Measurements from ENCODE around the gene DZIP1. TPM values are rescaled to one million over a fixed set of nuclear protein-coding genes. Genes with fewer than 3 reads are reported as not detected.

DZIP1 gene
- total and polyA plus RNA-seq, 2 donors (not counting 1 experiment from before 2014, with no cell fraction given) = not detected

GRCh38 chr13:95678967-95679366 lies 34.5 kb upstream of the DZIP1 start:
- ChIA-PET CTCF (no interaction called here), POLR2A (no interaction called here)
- Mint-ChIP-seq H3K9me3 (ENCODE audit: insufficient read depth) (no peaks in the 10 kb centered on the region), H3K4me1 (peaks cover 50% of the 10 kb centered on the region), H3K4me3 (peak overlapping the region; percentile 95), H3K27ac (peak overlapping the region; percentile 39), H3K27me3 (no peaks in the 10 kb centered on the region)
- 100% methylated on average over 1 of the region's 4 CpGs for WGBS (ENCODE audit: insufficient coverage)
- no peak overlapping the region for H3K4me3 ChIP-seq (ENCODE audit: control extremely low read depth in 1 of 5, extremely low read depth in 1 of 5, insufficient read depth in 1 of 5, low read depth in 2 of 5, low read length in 4 of 5)
- H2AFZ ChIP-seq (ENCODE audit: insufficient read depth, low read depth, low read length, poor library complexity, severe bottlenecking) = no peak overlapping the region
- H3K9ac ChIP-seq (ENCODE audit: low read length) = no peak overlapping the region
- no peaks in the 10 kb centered on the region for H3K27me3 ChIP-seq (replicated peaks in 1 of 4; ENCODE audit: control extremely low read depth in 1 of 4, control insufficient read depth in 3 of 4, insufficient read depth in 4 of 4, low read length in 3 of 4)
- no peaks in the 10 kb centered on the region for H3K9me3 ChIP-seq (ENCODE audit: control extremely low read depth in 1 of 3, control insufficient read depth in 2 of 3, insufficient read depth in 1 of 3, low read length in 2 of 3)
- H3K4me2 ChIP-seq (replicated peaks; ENCODE audit: low read depth, low read length, poor library complexity, severe bottlenecking) = peak overlapping the region; percentile 76
- H3K36me3 ChIP-seq (replicated peaks in 1 of 2; ENCODE audit: control extremely low read depth in 1 of 2, control insufficient read depth in 1 of 2, extremely low read depth in 1 of 2, insufficient read depth in 2 of 2, low read length in 1 of 2) = no peaks in the 10 kb centered on the region
- peaks cover 74% of the 10 kb centered on the region for H3K79me2 ChIP-seq (ENCODE audit: control insufficient read depth, insufficient read depth, low read length)
- H4K20me1 ChIP-seq (ENCODE audit: control insufficient read depth, insufficient read depth, low read length, poor library complexity, severe bottlenecking) = peaks cover 13% of the 10 kb centered on the region
- TF ChIP-seq CTCF (IDR thresholded peaks at IDR 0.05) = no peak
- no peak for TF ChIP-seq EZH2 (IDR thresholded peaks at IDR 0.05; ENCODE audit: borderline replicate concordance, insufficient read depth, low read depth, low read length, poor library complexity, severe bottlenecking)
- no peak for ATAC-seq (ENCODE audit: low read depth)
- H3K4me1 ChIP-seq (ENCODE audit: control insufficient read depth in 2 of 2, insufficient read depth in 2 of 2, low read length in 2 of 2) = peaks cover 22 to 27% of the 10 kb centered on the region in 2 donors
- no peak overlapping the region for H3K27ac ChIP-seq (ENCODE audit: low read length in 2 of 2)
- no peak for DNase-seq
- intact Hi-C loops (cut with micrococcal nuclease) = loop anchor here (5.0 kb wide), 2 partner anchors 377 to 1543 kb away; partner anchors contain the start of genes ABCC4 and MBNL2

- TF ChIP-seq CTCF (IDR thresholded peaks at IDR 0.05) (no peak), EZH2 (IDR thresholded peaks at IDR 0.05; ENCODE audit: borderline replicate concordance, insufficient read depth, low read depth, low read length, poor library complexity, severe bottlenecking) (no peak)
- no peak for ATAC-seq (ENCODE audit: low read depth)
- Histone ChIP-seq H3K27ac (ENCODE audit: low read length in 2 of 2) (peak overlapping the region; percentile 70 to 91), H3K9me3 (ENCODE audit: control extremely low read depth in 1 of 3, control insufficient read depth in 2 of 3, insufficient read depth in 1 of 3, low read length in 2 of 3) (no peaks in the 10 kb centered on the region), H3K4me2 (replicated peaks; ENCODE audit: low read depth, low read length, poor library complexity, severe bottlenecking) (peak overlapping the region; percentile 76), H3K27me3 (replicated peaks in 1 of 4; ENCODE audit: control extremely low read depth in 1 of 4, control insufficient read depth in 3 of 4, insufficient read depth in 4 of 4, low read length in 3 of 4) (no peaks in the 10 kb centered on the region), H3K79me2 (ENCODE audit: control insufficient read depth, insufficient read depth, low read length) (peaks cover 62% of the 10 kb centered on the region), H3K9ac (ENCODE audit: low read length) (peak overlapping the region; percentile 95), H3K4me1 (ENCODE audit: control insufficient read depth in 2 of 2, insufficient read depth in 2 of 2, low read length in 2 of 2) (peaks cover 22 to 27% of the 10 kb centered on the region in 2 donors), H4K20me1 (ENCODE audit: control insufficient read depth, insufficient read depth, low read length, poor library complexity, severe bottlenecking) (peaks cover 8% of the 10 kb centered on the region), H3K4me3 (ENCODE audit: control extremely low read depth in 1 of 5, extremely low read depth in 1 of 5, insufficient read depth in 1 of 5, low read depth in 2 of 5, low read length in 4 of 5) (peak overlapping the region; percentile 72 to 98 (median 88)), H2AFZ (ENCODE audit: insufficient read depth, low read depth, low read length, poor library complexity, severe bottlenecking) (peak overlapping the region; percentile 99), H3K36me3 (replicated peaks in 1 of 2; ENCODE audit: control extremely low read depth in 1 of 2, control insufficient read depth in 1 of 2, extremely low read depth in 1 of 2, insufficient read depth in 2 of 2, low read length in 1 of 2) (no peaks in the 10 kb centered on the region)
- Mint-ChIP-seq H3K27ac (peak overlapping the region; percentile 74), H3K4me3 (peak overlapping the region; percentile 95), H3K27me3 (no peaks in the 10 kb centered on the region), H3K4me1 (peaks cover 50% of the 10 kb centered on the region), H3K9me3 (ENCODE audit: insufficient read depth) (no peaks in the 10 kb centered on the region)
- ChIA-PET CTCF (interaction anchor here (1.5 kb wide), 1 partner anchor 17 kb away, joined by 5 read pairs; no protein-coding TSS in a partner anchor), POLR2A (no interaction called here)
- no peak for DNase-seq
- intact Hi-C loops (cut with micrococcal nuclease) = loop anchor here (2.0 to 5.0 kb wide), 4 partner anchors 375 to 1755 kb away; partner anchors contain the start of genes ABCC4, GPR180 and MBNL2
- 0% methylated on average over 20 of the region's 30 CpGs for WGBS (ENCODE audit: insufficient coverage)
Measured at GRCh38 chr13:95677564-95678266, 33.2 kb upstream of the DZIP1 start.
